Caco-2 (cell line): ENCODE measurements around the gene CTNND2. TPM values are rescaled to one million over a fixed set of nuclear protein-coding genes. Genes with fewer than 3 reads are reported as not detected.

Experiments
- BruUV-seq: library from RNA; stranded (reverse); fragments of 400-500 nt; replicated peaks from 2 replicates; lab custom pipeline; 2021; lab: Mats Ljungman, UMichigan
- CTCF ChIA-PET: fragments of 300-600 bp; sonication (Branson Sonifier 250); formaldehyde crosslinking; loops from one replicate; lab custom pipeline; 2022; ENCODE audit warnings: antibody characterized with exemption; lab: Charles Lee
- POLR2A ChIA-PET: fragments of 300-600 bp; sonication (Branson Sonifier 250); formaldehyde crosslinking; loops from one replicate; lab custom pipeline; 2022; ENCODE audit warnings: antibody characterized with exemption; lab: Charles Lee
- DNase-seq, 2 experiments: peaks; one replicate each; pipeline versions ENCODE4 v3.0.0 to v3.0.0-alpha.2; 2020 to 2022
- H3K27me3 ChIP-seq: replicated peaks from 2 replicates; pipeline ENCODE4 v1.6.0; 2011; ENCODE audit warnings: low read length; ENCODE audit not compliant: control insufficient read depth, insufficient read depth
- H3K36me3 ChIP-seq: 2 replicates; pipeline ENCODE4 v1.5.1; 2011; ENCODE audit warnings: low read length; ENCODE audit not compliant: control insufficient read depth, insufficient read depth
- H3K4me1 ChIP-seq: fragments of 250-450 bp; sonication (Bioruptor Pico); 2 replicates; pipeline ENCODE4 v1.5.1; 2020; ENCODE audit warnings: mild to moderate bottlenecking
- H3K4me3 ChIP-seq: 2 replicates; pipeline ENCODE4 v1.5.1; 2011; ENCODE audit warnings: low read depth, mild to moderate bottlenecking, control low read depth, low read length
- H3K9me3 ChIP-seq: fragments of 250-450 bp; sonication (Bioruptor Pico); 2 replicates; pipeline ENCODE4 v1.5.1; 2020; ENCODE audit warnings: mild to moderate bottlenecking, moderate library complexity
- H3K27ac Mint-ChIP-seq: one replicate; pipeline ENCODE4 v1.8.0; 2022; ENCODE audit warnings: mixed read lengths; ENCODE audit not compliant: unreplicated experiment
- H3K27me3 Mint-ChIP-seq: one replicate; pipeline ENCODE4 v1.8.0; 2022; ENCODE audit warnings: mixed read lengths; ENCODE audit not compliant: insufficient read depth, unreplicated experiment
- H3K36me3 Mint-ChIP-seq: one replicate; pipeline ENCODE4 v1.8.0; 2022; ENCODE audit warnings: mild to moderate bottlenecking, mixed read lengths; ENCODE audit not compliant: insufficient read depth, unreplicated experiment
- H3K4me1 Mint-ChIP-seq: one replicate; pipeline ENCODE4 v1.8.0; 2022; ENCODE audit warnings: low read depth, mixed read lengths; ENCODE audit not compliant: unreplicated experiment
- H3K4me3 Mint-ChIP-seq: one replicate; pipeline ENCODE4 v1.8.0; 2022; ENCODE audit warnings: mild to moderate bottlenecking, moderate library complexity, mixed read lengths; ENCODE audit not compliant: unreplicated experiment
- H3K9me3 Mint-ChIP-seq: one replicate; pipeline ENCODE4 v1.8.0; 2022; ENCODE audit warnings: mixed read lengths; ENCODE audit not compliant: unreplicated experiment
- intact Hi-C: fragments of 100-400 bp; cut with micrococcal nuclease; formaldehyde crosslinking; loops from one replicate; pipeline ENCODE4 v1.10.0; 2022; ENCODE audit not compliant: unreplicated experiment
- total RNA-seq: library from RNA; stranded (reverse); gene quantifications from 2 replicates; pipeline ENCODE4 v1.2.3, GENCODE V29; 2022
- TF ChIP-seq, protein P1 (sequence below), 2 experiments: fragments of 200-600 bp in 1 of 2; IDR thresholded peaks; 1 replicate in 1 of 2; 2 replicates in 1 of 2; pipeline versions ENCODE4 v1.5.1 to v1.8.0; 2011 to 2022; ENCODE audit warnings: antibody characterized with exemption in 1 of 2, control low read depth in 1 of 2, inconsistent platforms in 1 of 2, low read depth in 1 of 2, low read length in 1 of 2, mild to moderate bottlenecking in 1 of 2, moderate library complexity in 1 of 2; ENCODE audit not compliant: insufficient read depth in 1 of 2, severe bottlenecking in 1 of 2, unreplicated experiment in 1 of 2

CTNND2 gene
- total RNA-seq, 1 experiment from 2014 or later: 0.32 TPM

- H3K4me1 ChIP-seq: no peaks in the 10 kb centered on the region
- H3K9me3 ChIP-seq: no peaks in the 10 kb centered on the region
- H3K4me3 Mint-ChIP-seq: no peak overlapping the region
- POLR2A ChIA-PET: no interaction called here
- no TSS peak for BruUV-seq
- H3K36me3 Mint-ChIP-seq: no peaks in the 10 kb centered on the region
- TF ChIP-seq, protein P1, sequence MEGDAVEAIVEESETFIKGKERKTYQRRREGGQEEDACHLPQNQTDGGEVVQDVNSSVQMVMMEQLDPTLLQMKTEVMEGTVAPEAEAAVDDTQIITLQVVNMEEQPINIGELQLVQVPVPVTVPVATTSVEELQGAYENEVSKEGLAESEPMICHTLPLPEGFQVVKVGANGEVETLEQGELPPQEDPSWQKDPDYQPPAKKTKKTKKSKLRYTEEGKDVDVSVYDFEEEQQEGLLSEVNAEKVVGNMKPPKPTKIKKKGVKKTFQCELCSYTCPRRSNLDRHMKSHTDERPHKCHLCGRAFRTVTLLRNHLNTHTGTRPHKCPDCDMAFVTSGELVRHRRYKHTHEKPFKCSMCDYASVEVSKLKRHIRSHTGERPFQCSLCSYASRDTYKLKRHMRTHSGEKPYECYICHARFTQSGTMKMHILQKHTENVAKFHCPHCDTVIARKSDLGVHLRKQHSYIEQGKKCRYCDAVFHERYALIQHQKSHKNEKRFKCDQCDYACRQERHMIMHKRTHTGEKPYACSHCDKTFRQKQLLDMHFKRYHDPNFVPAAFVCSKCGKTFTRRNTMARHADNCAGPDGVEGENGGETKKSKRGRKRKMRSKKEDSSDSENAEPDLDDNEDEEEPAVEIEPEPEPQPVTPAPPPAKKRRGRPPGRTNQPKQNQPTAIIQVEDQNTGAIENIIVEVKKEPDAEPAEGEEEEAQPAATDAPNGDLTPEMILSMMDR (IDR thresholded peaks at IDR 0.05; ENCODE audit: insufficient read depth in 1 of 2, low read depth in 1 of 2, low read length in 1 of 2, severe bottlenecking in 1 of 2, unreplicated experiment in 1 of 2): no peak
- no peaks in the 10 kb centered on the region for H3K27me3 Mint-ChIP-seq
- H3K4me1 Mint-ChIP-seq: no peaks in the 10 kb centered on the region
- H3K4me3 ChIP-seq: no peak overlapping the region
- intact Hi-C loops: no loop called here
- no peaks in the 10 kb centered on the region for H3K27me3 ChIP-seq
- CTCF ChIA-PET: no interaction called here
- no peaks in the 10 kb centered on the region for H3K9me3 Mint-ChIP-seq
- H3K36me3 ChIP-seq: no peaks in the 10 kb centered on the region
- no peak overlapping the region for H3K27ac Mint-ChIP-seq
- DNase-seq: no peak
Observed at GRCh38 chr5:11432116-11432515, 472.1 kb downstream of the CTNND2 start.

DNA sequence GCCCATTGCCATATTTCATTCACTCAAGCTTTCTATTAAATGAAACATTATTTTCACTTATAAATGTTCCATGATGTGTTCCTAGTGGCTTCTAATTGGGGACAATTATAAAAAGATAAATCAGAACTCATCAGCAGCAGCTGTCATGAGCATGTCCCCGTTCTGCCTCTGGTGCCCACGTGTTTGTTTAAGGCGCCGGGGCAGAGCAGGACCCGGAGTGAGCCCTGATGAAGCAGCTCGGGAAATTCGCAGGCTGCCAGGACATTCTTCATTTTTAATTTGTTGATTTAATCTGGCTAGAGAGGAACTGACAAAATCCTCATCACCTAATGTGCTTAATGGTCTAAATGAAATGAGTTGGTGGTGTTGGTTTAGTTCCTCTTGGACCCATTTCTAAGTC lies 475.0 kb downstream of the CTNND2 start:
- H3K9me3 Mint-ChIP-seq: no peaks in the 10 kb centered on the region
- H3K36me3 Mint-ChIP-seq: no peaks in the 10 kb centered on the region
- H3K4me3 Mint-ChIP-seq: no peak overlapping the region
- H3K27me3 Mint-ChIP-seq: no peaks in the 10 kb centered on the region
- Histone ChIP-seq H3K4me3 (no peak overlapping the region), H3K36me3 (no peaks in the 10 kb centered on the region), H3K9me3 (no peaks in the 10 kb centered on the region), H3K4me1 (no peaks in the 10 kb centered on the region), H3K27me3 (no peaks in the 10 kb centered on the region)
- no peaks in the 10 kb centered on the region for H3K4me1 Mint-ChIP-seq
- CTCF ChIA-PET: no interaction called here
- TF ChIP-seq, protein P1 (IDR thresholded peaks at IDR 0.05; ENCODE audit: insufficient read depth in 1 of 2, low read depth in 1 of 2, low read length in 1 of 2, severe bottlenecking in 1 of 2, unreplicated experiment in 1 of 2): no peak
- no peak for DNase-seq
- no peak overlapping the region for H3K27ac Mint-ChIP-seq
- intact Hi-C loops: no loop called here
- no TSS peak for BruUV-seq
- POLR2A ChIA-PET: no interaction called here

DNA sequence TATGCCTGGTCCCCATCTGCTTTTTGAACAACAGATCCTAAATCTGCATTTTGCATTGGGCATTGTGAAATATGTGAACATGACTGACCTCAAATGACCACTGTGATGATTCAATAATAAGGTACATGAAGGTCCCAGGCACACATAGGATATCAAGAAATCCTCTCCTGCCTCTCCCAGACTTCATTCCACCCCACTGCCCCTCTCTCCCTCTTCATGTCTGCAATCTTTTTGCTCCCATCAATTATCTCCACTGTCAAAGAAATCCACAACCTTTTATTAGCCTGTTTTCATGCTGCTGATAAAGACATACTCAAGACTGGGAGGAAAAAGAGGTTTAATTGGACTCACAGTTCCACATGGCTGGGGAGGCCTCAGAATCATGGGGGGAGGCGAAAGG lies 476.7 kb downstream of the CTNND2 start:
- BruUV-seq: no TSS peak
- TF ChIP-seq, protein P1 (IDR thresholded peaks at IDR 0.05; ENCODE audit: insufficient read depth in 1 of 2, low read depth in 1 of 2, low read length in 1 of 2, severe bottlenecking in 1 of 2, unreplicated experiment in 1 of 2): no peak

More for the DNA sequence above, 476.7 kb downstream of the CTNND2 start:
- ChIA-PET POLR2A (no interaction called here), CTCF (no interaction called here)
- no peak for DNase-seq
- H3K27me3 ChIP-seq: no peaks in the 10 kb centered on the region
- no peaks in the 10 kb centered on the region for H3K9me3 ChIP-seq
- H3K9me3 Mint-ChIP-seq: no peaks in the 10 kb centered on the region
- intact Hi-C loops: no loop called here
- no peaks in the 10 kb centered on the region for H3K36me3 ChIP-seq
- H3K36me3 Mint-ChIP-seq: no peaks in the 10 kb centered on the region
- no peak overlapping the region for H3K4me3 Mint-ChIP-seq
- H3K4me1 ChIP-seq: no peaks in the 10 kb centered on the region
- no peaks in the 10 kb centered on the region for H3K4me1 Mint-ChIP-seq
- H3K27me3 Mint-ChIP-seq: no peaks in the 10 kb centered on the region
- no peak overlapping the region for H3K27ac Mint-ChIP-seq
- H3K4me3 ChIP-seq: no peak overlapping the region
